Measurements from ENCODE around the gene CREM.
"Not testable (repeated sequence)": the region's sequence is repeated elsewhere in the genome, so short reads cannot be mapped to it uniquely, and the experiment has no call there.

Gene CREM

GRCh38 chr10:35126530-35127288, at the start of gene CREM:
TSS of gene CREM (plus strand) at chr10:35126846. CDS start at chr10:35137836, 10,990 bp downstream.
- peak; percentile 98 for DNase-seq

DNA sequence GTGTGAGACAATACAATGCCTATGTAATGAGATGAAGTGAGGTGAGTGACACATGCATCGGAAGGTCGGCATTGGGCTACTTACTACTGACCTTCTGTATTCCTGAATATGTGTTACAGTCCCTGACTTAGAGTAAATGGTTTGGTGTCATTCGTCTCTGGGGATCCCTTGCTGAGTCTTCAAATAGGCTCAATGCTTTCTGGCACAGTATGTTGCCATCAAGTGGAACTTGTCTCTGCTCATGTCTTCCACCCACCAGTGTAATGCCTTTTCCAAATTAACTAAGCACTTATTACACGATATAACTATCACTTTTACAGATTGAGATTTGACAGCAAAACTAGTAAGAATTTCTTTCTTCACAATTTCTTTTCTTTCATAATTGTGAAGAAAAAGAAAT, 47.4 kb upstream of the CREM start:
- no peak for DNase-seq

- no peak for DNase-seq
Measured at GRCh38 chr10:35079763-35080162, 46.9 kb upstream of the CREM start.

DNA sequence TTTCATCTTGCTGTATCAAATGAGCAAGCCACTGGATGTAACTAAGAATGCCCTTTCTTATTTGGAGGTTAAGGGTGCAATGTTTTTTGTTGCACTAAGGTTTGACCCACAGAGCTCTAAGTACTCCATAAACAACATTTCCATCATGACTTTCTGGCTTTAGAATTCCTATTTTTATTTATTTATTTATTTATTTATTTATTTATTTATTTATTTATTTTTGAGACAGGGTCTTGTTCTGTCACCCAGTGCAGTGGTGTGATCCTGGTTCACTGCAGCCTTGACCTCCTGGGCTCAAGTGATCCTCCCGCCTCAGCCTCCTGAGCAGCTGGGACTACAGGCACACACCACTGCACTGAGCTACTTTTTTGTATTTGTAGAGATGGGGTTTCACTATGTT, 46.4 kb upstream of the CREM start:
- DNase-seq = not testable (repeated sequence)

DNA sequence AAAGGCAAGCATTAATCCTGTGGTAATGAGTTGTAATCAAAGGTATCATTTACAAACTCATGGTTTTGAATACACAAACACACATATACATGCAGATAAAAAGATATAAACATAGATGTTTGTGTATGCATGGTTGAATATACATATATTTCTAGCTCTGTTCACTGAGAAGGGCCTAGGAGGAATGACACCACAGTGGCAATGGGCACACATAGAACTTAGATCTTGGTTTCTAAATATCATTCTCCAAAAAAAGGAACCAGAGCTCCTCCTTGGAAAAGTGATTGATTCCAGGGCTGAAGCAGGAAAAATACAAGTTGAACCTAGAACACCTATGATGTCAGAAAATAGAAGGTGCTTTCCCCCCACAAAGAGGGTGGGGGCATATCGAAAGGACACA, 43.4 kb upstream of the CREM start:
- no peak for DNase-seq

- peak; percentile 35 for DNase-seq
Measured at GRCh38 chr10:35089611-35090161, 37.0 kb upstream of the CREM start.

- peak; percentile 95 for DNase-seq
Measured at GRCh38 chr10:35090162-35090954, 36.3 kb upstream of the CREM start, which contains the start of gene CUL2. TSS of gene CUL2 (minus strand) at chr10:35090341. CDS start at chr10:35071317, 19,024 bp downstream.

DNA sequence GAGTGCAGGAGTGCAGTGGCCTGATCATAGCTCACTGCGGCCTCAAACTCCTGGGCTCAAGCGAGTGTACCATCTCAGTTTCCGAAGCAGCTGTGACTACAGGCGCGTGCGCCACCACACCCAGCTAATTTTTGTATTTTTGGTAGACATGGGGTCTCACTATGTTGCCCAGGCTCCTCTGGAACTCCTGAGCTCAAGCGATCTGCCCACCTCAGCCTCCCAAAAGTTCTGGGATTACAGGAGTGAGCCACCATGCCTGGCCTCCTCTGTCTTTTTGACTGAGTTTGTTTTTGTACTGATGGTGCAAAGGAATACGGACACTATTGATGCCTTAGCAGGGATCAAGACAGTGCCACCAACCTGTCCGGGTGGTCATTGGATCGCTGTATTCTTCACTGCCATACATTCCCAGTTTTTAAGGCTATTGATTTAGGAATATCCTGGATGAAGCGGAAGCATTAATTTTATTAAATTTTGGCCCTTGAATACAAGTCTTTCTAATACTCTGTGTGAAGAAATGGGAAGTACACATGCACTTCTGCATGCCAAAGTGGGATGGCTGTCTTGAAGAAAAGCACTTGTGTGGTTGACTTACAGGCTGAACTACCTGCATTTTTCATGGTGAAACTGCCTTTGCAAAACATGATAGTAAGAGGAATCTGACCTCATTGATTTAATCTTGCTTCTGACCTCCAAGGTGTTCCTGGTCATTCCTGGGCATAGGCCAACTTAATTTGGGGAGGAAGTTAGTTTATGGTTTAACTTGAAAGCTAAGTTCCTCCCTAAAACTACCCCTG, 34.5 kb upstream of the CREM start:
- DNase-seq = no peak

DNA sequence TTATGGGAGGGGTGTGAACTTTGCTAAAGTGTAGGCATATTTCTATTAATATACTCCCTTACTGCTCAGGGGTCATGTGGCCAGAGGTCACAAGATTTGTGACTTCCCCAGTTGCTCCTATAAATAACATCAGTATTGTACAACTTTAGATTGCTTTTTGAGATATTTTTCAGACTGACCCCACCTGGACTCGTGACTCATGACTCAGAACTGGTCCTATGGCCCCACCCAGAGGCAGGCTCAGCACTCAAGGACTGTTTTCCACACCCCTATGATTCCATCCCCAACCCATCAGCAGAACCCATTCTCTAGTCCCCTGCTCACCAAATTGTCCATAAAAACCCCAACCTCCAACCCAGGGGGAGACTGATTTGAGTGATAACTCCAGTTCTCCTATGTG, 33.8 kb upstream of the CREM start:
- no peak for DNase-seq

DNA sequence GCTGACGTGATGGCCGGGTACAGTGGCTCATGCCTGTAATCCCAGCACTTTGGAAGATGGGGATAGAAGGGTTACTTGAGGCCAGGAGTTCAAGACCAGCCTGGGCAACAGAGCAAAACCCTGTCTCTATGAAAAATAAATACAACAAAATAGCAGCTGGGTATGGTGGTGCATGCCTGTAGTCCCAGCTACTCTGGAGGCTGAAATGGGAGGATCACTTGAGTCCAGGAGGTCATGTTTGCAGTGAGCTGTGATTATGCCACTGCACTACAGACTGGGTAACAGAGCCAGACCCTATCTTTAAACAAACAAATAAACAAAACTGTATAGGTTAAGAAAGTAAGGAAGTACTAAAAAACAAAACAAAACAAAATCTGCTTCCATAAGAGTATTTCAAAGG, 30.3 kb upstream of the CREM start:
- DNase-seq = no peak

- no peak for DNase-seq
Measured at GRCh38 chr10:35097510-35097909, 29.1 kb upstream of the CREM start.

DNA sequence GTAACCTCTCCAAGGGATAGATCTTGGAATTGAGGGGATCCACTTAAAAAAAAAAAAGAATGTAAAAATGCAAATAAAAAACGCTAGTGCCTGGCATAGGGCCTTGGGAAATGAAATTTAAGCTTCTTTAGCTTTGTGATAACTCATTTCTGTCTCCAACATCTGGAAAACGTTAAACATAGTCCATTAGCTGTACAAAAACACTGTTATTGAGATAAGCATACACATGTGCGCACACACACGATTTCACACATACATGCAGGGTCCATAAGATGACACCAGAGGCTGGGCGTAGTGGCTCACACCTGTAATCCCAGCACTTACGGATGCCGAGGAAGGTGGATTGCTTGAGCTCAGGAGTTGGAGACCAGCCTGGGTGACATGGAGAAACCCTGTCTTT, 22.8 kb upstream of the CREM start:
- DNase-seq = no peak

DNA sequence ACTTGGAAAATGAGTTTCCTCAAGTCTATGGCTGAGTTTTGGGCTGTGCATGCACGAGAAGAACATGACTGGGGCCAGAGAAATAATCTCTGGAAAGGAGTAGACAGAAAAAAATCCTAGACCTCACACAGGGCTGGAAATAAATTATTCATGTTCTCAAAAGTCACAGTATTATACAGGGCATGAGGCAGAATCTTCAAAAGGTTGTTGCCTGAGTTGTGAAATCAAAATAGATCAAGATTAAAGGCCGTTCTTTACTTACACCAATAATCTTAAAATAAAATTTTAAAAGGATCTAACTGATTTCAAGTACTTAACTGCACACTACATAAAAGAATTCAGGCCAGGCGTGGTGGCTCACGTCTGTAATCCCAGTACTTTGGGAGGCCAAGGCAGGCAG, 14.1 kb upstream of the CREM start:
- DNase-seq = no peak

GRCh38 chr10:35119378-35119777, 7.3 kb upstream of the CREM start:
- DNase-seq = no peak

GRCh38 chr10:35124540-35124939, 2.1 kb upstream of the CREM start:
- no peak for DNase-seq

GRCh38 chr10:35126062-35126529, 550 bp upstream of the CREM start:
- no peak for DNase-seq

DNA sequence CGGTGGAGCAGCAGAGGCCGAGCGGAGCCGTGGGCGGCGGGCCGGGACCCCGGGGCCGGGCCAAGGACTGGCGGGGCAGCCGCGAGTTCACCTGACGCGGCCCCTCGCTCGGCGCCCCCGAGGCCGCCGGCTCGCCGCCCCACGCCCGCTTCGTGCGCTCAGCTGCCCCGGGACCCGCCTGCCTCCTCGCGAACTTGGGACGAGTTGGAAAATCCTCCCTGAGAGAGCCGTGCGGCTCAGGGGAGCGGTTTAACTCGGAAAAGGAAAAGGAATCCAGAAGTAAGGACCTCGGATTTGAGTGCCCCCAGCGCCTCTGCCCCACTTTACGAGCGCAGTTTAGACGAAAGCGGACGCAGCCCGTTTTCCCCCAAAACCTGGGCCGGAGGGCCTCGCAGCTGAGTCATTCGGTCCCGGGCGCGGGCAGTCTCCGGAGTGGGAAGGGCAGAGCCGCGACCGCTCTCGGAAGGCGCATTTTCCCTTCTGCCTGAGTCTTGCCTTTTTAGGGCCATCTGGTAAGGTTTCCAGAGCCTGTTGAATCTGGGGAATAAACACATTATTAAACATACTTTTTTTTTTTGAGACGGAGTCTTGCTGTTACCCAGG, 744 bp downstream of the CREM start:
- peak; percentile 64 for DNase-seq

GRCh38 chr10:35129185-35129674, 2.6 kb downstream of the CREM start:
- no peak for DNase-seq

- no peak for DNase-seq
Measured at GRCh38 chr10:35130663-35131062, 4.0 kb downstream of the CREM start.

- DNase-seq = no peak
Measured at GRCh38 chr10:35132727-35133126, 6.1 kb downstream of the CREM start.

GRCh38 chr10:35133586-35133985, 6.9 kb downstream of the CREM start:
- DNase-seq = no peak

DNA sequence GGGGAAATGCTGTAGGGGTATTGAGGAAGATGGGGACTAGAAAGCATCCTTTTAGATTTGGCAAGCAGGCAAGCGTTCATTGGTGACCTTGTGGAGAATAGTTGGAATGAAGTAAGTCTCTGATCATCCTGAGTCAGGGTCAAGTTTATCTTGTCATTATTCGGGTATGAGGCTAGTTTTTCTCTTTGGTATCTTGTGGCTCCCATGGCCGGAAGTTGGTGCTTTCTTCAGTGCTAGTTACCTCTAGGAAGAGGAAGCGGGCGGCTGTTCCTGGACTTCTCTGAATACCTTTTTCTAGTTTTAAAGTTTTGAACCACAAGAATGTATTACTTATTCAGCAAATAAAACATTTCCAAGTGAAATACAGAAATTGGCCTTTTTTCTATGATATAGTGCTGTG, 9.2 kb downstream of the CREM start:
- peak; percentile 42 for DNase-seq

Data from CD4-positive, alpha-beta T cell treated with Interleukin-10 for 1 hour (primary cell).